ENCODE measurements around the gene SECISBP2. TPM values are rescaled to one million over a fixed set of nuclear protein-coding genes. Genes with fewer than 3 reads are reported as not detected.

The SECISBP2 gene
- total and polyA plus RNA-seq, 2 of the 13 experiments (the other 11 are each of a cell fraction or from before 2014, with no cell fraction given) = 32.4 to 38.0 TPM

DNA sequence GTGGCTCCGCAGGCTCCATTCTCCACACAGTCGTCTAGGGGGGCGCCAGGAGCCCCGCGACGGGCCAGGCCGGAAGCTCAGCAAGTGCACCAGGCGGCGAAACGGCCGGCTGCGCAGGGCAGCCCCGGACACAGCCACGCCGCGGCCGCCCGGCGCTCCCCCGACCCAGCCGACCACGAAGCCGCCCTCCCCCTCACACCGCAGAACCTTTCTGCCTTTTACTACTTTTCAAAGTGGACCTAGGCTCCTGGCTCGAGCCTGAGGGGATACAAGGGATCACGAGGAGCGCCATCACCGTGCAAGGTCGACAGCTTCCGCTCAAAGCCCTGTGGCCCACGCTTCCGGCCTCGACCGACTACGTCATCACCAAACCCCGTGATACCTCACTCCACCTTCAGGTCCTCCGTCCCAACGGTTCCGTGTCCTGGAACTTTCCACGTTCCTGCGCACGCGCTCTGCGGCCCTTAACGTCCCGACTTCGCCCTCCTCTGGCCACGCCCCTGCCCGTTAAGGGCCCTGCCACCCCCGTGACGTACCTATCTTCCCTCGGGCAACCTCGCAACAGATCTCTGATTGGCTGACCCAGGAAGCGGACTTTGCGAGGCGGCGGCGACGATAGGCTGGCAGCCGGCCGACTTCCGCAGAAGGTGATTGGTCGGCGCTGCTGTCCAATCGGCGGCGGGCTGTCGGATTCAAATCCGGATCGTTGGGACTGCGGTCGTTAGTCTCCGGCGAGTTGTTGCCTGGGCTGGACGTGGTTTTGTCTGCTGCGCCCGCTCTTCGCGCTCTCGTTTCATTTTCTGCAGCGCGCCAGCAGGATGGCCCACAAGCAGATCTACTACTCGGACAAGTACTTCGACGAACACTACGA lies 7.6 kb upstream of the SECISBP2 start, which contains the start of gene CKS2 (continued):
- TF ChIP-seq SMAD9 (CRISPR knock-in tag; IDR thresholded peaks at IDR 0.05) = no peak
- TF ChIP-seq RBM39 (IDR thresholded peaks at IDR 0.05; ENCODE audit: low read depth, low read length, poor library complexity, severe bottlenecking) = peak; percentile 48
- TF ChIP-seq TCF7 (IDR thresholded peaks at IDR 0.05; ENCODE audit: low read depth) = no peak
- TF ChIP-seq PLRG1 (conservative IDR thresholded peaks at IDR 0.05) = no peak
- TF ChIP-seq, protein P1, sequence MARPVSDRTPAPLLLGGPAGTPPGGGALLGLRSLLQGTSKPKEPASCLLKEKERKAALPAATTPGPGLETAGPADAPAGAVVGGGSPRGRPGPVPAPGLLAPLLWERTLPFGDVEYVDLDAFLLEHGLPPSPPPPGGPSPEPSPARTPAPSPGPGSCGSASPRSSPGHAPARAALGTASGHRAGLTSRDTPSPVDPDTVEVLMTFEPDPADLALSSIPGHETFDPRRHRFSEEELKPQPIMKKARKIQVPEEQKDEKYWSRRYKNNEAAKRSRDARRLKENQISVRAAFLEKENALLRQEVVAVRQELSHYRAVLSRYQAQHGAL (CRISPR knock-in tag; IDR thresholded peaks at IDR 0.05; ENCODE audit: not compliant biosample characterization) = peak; percentile 15
- peak; percentile 91 for TF ChIP-seq GATAD1 (CRISPR knock-in tag; IDR thresholded peaks at IDR 0.05)
- TF ChIP-seq, protein P2, sequence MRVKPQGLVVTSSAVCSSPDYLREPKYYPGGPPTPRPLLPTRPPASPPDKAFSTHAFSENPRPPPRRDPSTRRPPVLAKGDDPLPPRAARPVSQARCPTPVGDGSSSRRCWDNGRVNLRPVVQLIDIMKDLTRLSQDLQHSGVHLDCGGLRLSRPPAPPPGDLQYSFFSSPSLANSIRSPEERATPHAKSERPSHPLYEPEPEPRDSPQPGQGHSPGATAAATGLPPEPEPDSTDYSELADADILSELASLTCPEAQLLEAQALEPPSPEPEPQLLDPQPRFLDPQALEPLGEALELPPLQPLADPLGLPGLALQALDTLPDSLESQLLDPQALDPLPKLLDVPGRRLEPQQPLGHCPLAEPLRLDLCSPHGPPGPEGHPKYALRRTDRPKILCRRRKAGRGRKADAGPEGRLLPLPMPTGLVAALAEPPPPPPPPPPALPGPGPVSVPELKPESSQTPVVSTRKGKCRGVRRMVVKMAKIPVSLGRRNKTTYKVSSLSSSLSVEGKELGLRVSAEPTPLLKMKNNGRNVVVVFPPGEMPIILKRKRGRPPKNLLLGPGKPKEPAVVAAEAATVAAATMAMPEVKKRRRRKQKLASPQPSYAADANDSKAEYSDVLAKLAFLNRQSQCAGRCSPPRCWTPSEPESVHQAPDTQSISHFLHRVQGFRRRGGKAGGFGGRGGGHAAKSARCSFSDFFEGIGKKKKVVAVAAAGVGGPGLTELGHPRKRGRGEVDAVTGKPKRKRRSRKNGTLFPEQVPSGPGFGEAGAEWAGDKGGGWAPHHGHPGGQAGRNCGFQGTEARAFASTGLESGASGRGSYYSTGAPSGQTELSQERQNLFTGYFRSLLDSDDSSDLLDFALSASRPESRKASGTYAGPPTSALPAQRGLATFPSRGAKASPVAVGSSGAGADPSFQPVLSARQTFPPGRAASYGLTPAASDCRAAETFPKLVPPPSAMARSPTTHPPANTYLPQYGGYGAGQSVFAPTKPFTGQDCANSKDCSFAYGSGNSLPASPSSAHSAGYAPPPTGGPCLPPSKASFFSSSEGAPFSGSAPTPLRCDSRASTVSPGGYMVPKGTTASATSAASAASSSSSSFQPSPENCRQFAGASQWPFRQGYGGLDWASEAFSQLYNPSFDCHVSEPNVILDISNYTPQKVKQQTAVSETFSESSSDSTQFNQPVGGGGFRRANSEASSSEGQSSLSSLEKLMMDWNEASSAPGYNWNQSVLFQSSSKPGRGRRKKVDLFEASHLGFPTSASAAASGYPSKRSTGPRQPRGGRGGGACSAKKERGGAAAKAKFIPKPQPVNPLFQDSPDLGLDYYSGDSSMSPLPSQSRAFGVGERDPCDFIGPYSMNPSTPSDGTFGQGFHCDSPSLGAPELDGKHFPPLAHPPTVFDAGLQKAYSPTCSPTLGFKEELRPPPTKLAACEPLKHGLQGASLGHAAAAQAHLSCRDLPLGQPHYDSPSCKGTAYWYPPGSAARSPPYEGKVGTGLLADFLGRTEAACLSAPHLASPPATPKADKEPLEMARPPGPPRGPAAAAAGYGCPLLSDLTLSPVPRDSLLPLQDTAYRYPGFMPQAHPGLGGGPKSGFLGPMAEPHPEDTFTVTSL (CRISPR knock-in tag; IDR thresholded peaks at IDR 0.05; ENCODE audit: borderline replicate concordance) = no peak
- peak; percentile 48 for TF ChIP-seq ZBTB20 (CRISPR knock-in tag; IDR thresholded peaks at IDR 0.05; ENCODE audit: borderline replicate concordance, low read depth)
- no peak for TF ChIP-seq ZNF282 (IDR thresholded peaks at IDR 0.05; ENCODE audit: partially characterized antibody)
- 0 out of 2 replicates have a peak, but pooled peaks have one; percentile 4 for TF ChIP-seq ZNF556 (CRISPR knock-in tag; IDR thresholded peaks at IDR 0.05; ENCODE audit: borderline replicate concordance)
- TF ChIP-seq SCMH1 (CRISPR knock-in tag; IDR thresholded peaks at IDR 0.05; ENCODE audit: borderline replicate concordance) = no peak
- TF ChIP-seq NR1H2 (CRISPR knock-in tag; IDR thresholded peaks at IDR 0.05; ENCODE audit: borderline replicate concordance, low read depth) = no peak
- no peak for TF ChIP-seq MIER3 (CRISPR knock-in tag; IDR thresholded peaks at IDR 0.05; ENCODE audit: borderline replicate concordance)
- TF ChIP-seq HOXA7 (CRISPR knock-in tag; IDR thresholded peaks at IDR 0.05) = no peak
- TF ChIP-seq MTA1 (CRISPR knock-in tag; IDR thresholded peaks at IDR 0.05; ENCODE audit: borderline replicate concordance) = peak; percentile 35; the same call in 1 of the 2 replicates
- TF ChIP-seq, protein P3, sequence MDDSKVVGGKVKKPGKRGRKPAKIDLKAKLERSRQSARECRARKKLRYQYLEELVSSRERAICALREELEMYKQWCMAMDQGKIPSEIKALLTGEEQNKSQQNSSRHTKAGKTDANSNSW (CRISPR knock-in tag; IDR thresholded peaks at IDR 0.05; ENCODE audit: borderline replicate concordance) = peak; percentile 84; the same call in 1 of the 2 replicates
- TF ChIP-seq TEAD2 (CRISPR knock-in tag; IDR thresholded peaks at IDR 0.05) = 0 out of 2 replicates have a peak, but pooled peaks have one; percentile 44
- TF ChIP-seq, protein P4, sequence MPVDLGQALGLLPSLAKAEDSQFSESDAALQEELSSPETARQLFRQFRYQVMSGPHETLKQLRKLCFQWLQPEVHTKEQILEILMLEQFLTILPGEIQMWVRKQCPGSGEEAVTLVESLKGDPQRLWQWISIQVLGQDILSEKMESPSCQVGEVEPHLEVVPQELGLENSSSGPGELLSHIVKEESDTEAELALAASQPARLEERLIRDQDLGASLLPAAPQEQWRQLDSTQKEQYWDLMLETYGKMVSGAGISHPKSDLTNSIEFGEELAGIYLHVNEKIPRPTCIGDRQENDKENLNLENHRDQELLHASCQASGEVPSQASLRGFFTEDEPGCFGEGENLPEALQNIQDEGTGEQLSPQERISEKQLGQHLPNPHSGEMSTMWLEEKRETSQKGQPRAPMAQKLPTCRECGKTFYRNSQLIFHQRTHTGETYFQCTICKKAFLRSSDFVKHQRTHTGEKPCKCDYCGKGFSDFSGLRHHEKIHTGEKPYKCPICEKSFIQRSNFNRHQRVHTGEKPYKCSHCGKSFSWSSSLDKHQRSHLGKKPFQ (CRISPR knock-in tag; IDR thresholded peaks at IDR 0.05; ENCODE audit: insufficient replicate concordance) = no peak
- TF ChIP-seq, protein P5, sequence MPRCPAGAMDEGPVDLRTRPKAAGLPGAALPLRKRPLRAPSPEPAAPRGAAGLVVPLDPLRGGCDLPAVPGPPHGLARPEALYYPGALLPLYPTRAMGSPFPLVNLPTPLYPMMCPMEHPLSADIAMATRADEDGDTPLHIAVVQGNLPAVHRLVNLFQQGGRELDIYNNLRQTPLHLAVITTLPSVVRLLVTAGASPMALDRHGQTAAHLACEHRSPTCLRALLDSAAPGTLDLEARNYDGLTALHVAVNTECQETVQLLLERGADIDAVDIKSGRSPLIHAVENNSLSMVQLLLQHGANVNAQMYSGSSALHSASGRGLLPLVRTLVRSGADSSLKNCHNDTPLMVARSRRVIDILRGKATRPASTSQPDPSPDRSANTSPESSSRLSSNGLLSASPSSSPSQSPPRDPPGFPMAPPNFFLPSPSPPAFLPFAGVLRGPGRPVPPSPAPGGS (CRISPR knock-in tag; IDR thresholded peaks at IDR 0.05) = peak; percentile 97
